AG09319 (cell line): ENCODE measurements around the gene TRIM33.
"Not testable (repeated sequence)": the region's sequence is repeated elsewhere in the genome, so short reads cannot be mapped to it uniquely, and the experiment has no call there.

Source experiments
- DNase-seq: peaks from one replicate; pipeline ENCODE4 v3.0.0-alpha.2; 2010; ENCODE audit warnings: low read depth; ENCODE audit errors: extremely low read depth
- TF ChIP-seq, protein P1 (sequence below): IDR thresholded peaks from 2 replicates; pipeline ENCODE4 v1.5.1; 2011; ENCODE audit warnings: low read depth, mild to moderate bottlenecking, inconsistent platforms, low read length, moderate library complexity

Gene TRIM33

DNA sequence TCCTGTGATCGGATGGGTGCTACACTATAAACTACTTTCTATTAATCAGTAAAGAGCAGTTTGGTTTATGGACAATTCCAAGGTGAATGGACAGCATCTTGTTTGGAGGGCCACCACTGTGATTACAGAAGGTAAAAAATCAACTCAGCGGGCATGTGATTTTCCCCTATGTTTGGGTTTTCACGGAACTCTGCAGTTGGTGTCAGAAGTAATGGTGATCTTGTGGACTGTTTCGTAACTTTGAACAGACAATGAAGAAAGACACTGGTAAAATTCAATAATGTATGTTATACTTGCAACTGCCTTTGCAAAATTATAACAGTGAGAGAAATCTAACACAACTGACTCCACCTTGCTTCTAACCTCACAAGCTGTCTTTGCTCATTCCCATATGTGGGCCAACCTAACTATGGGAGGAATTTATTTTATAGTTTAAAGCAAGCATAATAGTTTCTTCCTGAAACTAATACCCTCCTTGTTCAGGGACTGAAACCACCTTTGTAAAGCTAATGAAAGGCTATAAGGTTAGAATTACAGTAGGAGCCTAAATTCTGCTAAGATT is 53.2 kb downstream of the TRIM33 start:
- TF ChIP-seq, protein P1, sequence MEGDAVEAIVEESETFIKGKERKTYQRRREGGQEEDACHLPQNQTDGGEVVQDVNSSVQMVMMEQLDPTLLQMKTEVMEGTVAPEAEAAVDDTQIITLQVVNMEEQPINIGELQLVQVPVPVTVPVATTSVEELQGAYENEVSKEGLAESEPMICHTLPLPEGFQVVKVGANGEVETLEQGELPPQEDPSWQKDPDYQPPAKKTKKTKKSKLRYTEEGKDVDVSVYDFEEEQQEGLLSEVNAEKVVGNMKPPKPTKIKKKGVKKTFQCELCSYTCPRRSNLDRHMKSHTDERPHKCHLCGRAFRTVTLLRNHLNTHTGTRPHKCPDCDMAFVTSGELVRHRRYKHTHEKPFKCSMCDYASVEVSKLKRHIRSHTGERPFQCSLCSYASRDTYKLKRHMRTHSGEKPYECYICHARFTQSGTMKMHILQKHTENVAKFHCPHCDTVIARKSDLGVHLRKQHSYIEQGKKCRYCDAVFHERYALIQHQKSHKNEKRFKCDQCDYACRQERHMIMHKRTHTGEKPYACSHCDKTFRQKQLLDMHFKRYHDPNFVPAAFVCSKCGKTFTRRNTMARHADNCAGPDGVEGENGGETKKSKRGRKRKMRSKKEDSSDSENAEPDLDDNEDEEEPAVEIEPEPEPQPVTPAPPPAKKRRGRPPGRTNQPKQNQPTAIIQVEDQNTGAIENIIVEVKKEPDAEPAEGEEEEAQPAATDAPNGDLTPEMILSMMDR: no peak
- no peak for DNase-seq

DNA sequence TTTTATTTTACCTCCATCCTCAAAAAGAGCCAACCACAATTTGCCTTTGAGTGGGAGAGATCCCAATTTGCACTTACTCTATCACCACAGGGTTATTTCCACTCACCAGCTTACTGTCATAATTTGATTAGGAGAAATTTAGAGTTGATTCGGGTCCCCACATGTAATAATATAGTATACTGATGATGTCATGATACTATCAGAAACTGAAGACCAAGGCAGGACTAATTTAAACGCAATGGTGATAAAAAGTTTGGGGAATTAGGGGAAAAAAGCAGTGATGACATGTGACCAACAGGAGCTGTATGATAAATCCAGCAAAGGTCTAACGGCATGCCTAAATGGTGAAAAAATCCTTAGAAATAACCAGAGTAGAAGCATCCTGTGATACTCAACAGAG is 54.4 kb downstream of the TRIM33 start:
- TF ChIP-seq, protein P1: no peak
- no peak for DNase-seq

DNA sequence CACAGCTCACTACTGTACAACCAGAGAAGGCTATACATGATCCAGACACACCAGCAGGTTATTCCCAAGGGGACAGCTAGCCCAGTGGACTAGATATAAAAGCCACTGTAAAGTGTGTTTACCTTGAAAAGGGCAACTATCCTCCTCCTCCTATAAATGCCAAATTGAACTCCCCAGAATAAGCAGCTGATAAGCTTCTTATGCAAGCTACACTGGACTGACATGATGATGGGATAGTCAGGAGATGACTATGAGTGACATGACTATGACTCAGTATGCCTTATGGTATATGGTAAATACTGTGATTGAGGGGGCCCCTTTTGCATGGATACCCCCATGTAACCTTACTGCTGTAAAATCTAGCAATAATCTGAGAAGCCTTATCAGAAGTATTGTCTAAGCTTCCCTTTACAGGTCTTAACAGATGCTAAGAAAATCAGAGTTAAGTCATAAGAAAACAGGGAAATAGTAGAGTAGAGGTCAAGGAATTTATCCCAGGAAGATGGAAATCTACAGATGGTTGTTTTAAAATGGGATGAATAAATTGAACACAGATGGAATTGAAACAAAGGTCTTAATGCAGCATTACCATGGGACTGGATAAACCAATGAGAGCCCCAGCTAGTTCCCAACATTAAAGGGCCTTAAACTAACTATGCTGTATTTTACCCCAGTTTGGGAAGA is 55.8 kb downstream of the TRIM33 start:
- DNase-seq: no peak
- TF ChIP-seq, protein P1: no peak

DNA sequence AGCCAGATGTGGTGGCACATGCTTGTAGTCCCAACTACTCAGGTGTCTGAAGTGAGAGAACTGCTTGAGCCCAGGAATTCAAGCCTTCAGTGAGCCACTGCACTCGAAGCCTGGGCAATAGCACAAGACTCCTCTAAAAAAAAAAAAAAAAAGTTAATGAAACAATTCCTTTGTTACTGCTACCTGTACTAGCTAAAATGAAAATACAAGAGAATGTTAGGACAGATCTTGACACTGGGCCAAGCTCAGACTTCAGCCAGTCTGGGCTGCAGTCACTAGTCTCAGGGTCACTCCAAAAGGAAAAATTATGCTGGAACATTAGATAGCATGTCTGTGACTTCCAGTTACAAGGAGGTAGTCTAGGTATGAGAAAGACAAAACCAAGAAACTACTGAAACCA is 56.5 kb downstream of the TRIM33 start:
- DNase-seq: no peak
- TF ChIP-seq, protein P1: no peak

GRCh38 chr1:114453361-114453784 is 57.6 kb downstream of the TRIM33 start:
- TF ChIP-seq, protein P1: no peak
- DNase-seq: no peak

DNA sequence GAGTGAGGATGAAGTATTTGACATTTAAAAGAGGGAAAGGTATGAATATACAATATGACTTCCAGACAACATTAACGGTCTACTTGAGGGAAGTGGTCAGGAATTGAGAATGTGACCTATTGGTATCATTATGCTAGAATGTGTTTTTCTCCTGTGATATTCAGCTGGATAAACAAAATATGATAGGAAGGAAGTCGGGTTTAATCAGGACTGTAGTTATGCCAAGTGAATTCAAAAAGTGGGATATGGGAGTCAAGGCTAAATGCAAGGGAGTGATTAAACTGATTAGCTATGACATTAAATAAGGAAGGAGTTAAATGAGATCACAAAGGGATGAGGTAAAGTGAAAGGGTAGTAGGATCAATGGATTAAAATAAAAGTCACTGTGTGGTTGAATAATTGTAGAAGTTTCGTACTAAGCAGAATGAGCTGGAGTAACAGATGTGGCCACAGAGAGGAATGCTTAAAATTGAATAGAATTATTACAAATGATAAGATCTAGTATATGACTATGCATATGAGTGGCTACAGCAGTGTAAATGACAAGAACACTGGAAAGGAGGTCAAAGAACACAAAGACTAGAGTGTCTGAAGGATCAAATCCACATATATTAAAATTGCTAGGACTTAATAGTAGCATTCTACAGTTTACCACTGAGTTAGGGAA is 62.5 kb downstream of the TRIM33 start:
- TF ChIP-seq, protein P1: no peak

DNA sequence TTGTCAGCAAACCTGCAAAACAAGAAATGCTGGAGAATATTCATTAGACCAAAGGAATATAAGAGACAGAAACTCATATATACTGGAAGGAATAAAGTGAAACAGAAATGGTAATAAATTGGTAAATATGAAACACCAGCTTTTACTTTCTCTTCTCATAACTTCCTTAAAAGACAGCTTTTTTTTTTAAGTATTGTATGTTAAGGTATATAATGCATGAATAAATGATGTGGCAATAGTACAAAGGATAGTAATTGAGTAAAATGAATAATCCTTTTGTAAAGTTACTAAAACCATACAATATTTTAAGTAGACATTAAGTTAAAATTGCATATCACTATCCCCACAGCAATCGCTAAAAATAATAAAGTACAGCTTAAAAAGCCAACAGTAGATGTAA is 64.8 kb downstream of the TRIM33 start:
- TF ChIP-seq, protein P1: no peak
- no peak for DNase-seq

More for the DNA sequence above, 62.5 kb downstream of the TRIM33 start:
- DNase-seq: no peak

DNA sequence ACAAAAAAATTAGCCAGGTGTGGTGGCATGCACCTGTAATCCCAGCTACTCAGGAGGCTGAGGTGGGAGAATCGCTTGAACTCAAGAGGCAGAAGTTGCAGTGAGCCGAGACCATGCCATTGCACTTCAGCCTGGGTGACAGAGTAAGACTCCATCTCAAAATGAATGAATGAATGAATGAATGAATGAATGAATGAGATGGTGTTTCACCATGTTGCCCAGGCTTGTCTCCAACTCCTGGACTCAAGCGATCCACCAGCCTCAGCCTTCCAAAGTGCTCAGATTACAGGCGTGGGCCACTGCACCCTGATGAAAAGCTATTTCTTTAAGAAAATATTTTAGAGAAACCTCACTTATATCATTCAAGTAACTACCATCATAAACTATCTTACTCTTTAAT is 67.8 kb downstream of the TRIM33 start:
- not testable (repeated sequence) for DNase-seq
